A673 (cell line): ENCODE data around the gene NKX2-3. TPM values are rescaled to one million over a fixed set of nuclear protein-coding genes. Genes with fewer than 3 reads are reported as not detected.

Source experiments
- BruUV-seq: library from RNA; stranded (reverse); fragments of 400-500 nt; replicated peaks from 2 replicates; lab custom pipeline; 2021; lab: Mats Ljungman, UMichigan
- CTCF ChIA-PET: fragments of 300-600 bp; sonication (Branson Sonifier 250); formaldehyde crosslinking; loops from one replicate; lab custom pipeline; 2022; ENCODE audit warnings: antibody characterized with exemption; lab: Charles Lee
- POLR2A ChIA-PET: fragments of 300-600 bp; sonication (Branson Sonifier 250); formaldehyde crosslinking; loops from one replicate; lab custom pipeline; 2022; ENCODE audit warnings: antibody characterized with exemption; ENCODE audit not compliant: low non-redundant PET; lab: Charles Lee
- DNase-seq: peaks from one replicate; pipeline ENCODE4 v3.0.0-alpha.2; 2015; ENCODE audit warnings: low spot score
- H3K27ac ChIP-seq: fragments of 200-600 bp; sonication (generic); 2 replicates; pipeline ENCODE4 v1.5.1; 2016; ENCODE audit warnings: mixed run types, low read depth, mild to moderate bottlenecking, mixed read lengths, antibody characterized with exemption, low read length; ENCODE audit not compliant: poor library complexity, severe bottlenecking
- H3K27me3 ChIP-seq: fragments of 200-600 bp; sonication (generic); replicated peaks from 2 replicates; pipeline ENCODE4 v1.6.1; 2017; ENCODE audit warnings: mixed run types, low read depth, mild to moderate bottlenecking, mixed read lengths, antibody characterized with exemption, low read length; ENCODE audit not compliant: insufficient read depth, poor library complexity
- H3K36me3 ChIP-seq: fragments of 200-600 bp; sonication (generic); 2 replicates; pipeline ENCODE4 v1.6.1; 2016; ENCODE audit warnings: mixed run types, mild to moderate bottlenecking, mixed read lengths, antibody characterized with exemption, low read length; ENCODE audit not compliant: insufficient read depth, poor library complexity, severe bottlenecking
- H3K4me1 ChIP-seq: fragments of 200-600 bp; sonication (generic); 2 replicates; pipeline ENCODE4 v1.6.1; 2017; ENCODE audit warnings: mixed run types, mild to moderate bottlenecking, mixed read lengths, antibody characterized with exemption, low read length; ENCODE audit not compliant: insufficient read depth, poor library complexity, severe bottlenecking
- H3K4me3 ChIP-seq: fragments of 200-600 bp; sonication (generic); 2 replicates; pipeline ENCODE4 v1.5.1; 2016; ENCODE audit warnings: low read depth, mixed run types, mild to moderate bottlenecking, mixed read lengths, low read length; ENCODE audit not compliant: poor library complexity, severe bottlenecking
- H3K9me3 ChIP-seq: fragments of 200-600 bp; sonication (generic); 2 replicates; pipeline ENCODE4 v1.6.1; 2016; ENCODE audit warnings: mixed run types, low read depth, mild to moderate bottlenecking, mixed read lengths, antibody characterized with exemption, low read length; ENCODE audit not compliant: poor library complexity, severe bottlenecking
- EZH2 ChIP-seq: fragments of 200-600 bp; sonication (generic); IDR thresholded peaks from 2 replicates; pipeline ENCODE4 v1.6.1; 2017; ENCODE audit warnings: borderline replicate concordance, low read depth, mild to moderate bottlenecking, mixed read lengths, antibody characterized with exemption, low read length; ENCODE audit not compliant: poor library complexity, severe bottlenecking
- intact Hi-C: fragments of 100-400 bp; cut with micrococcal nuclease; formaldehyde crosslinking; loops from one replicate; pipeline ENCODE4 v1.10.0; 2022; ENCODE audit not compliant: unreplicated experiment
- total RNA-seq: library from RNA; stranded (reverse); gene quantifications from 2 replicates; pipeline ENCODE4 v1.2.3, GENCODE V29; 2021
- TF ChIP-seq, protein P1 (sequence below): fragments of 300-800, 200-600 bp; sonication (generic); conservative IDR thresholded peaks from 2 replicates; pipeline ENCODE4 v1.5.1; 2017; ENCODE audit warnings: low read depth, mild to moderate bottlenecking, antibody characterized with exemption, low read length, moderate library complexity, mixed read lengths

NKX2-3 gene
- total RNA-seq, 1 experiment from 2014 or later, result not detected

- TF ChIP-seq, protein P1, sequence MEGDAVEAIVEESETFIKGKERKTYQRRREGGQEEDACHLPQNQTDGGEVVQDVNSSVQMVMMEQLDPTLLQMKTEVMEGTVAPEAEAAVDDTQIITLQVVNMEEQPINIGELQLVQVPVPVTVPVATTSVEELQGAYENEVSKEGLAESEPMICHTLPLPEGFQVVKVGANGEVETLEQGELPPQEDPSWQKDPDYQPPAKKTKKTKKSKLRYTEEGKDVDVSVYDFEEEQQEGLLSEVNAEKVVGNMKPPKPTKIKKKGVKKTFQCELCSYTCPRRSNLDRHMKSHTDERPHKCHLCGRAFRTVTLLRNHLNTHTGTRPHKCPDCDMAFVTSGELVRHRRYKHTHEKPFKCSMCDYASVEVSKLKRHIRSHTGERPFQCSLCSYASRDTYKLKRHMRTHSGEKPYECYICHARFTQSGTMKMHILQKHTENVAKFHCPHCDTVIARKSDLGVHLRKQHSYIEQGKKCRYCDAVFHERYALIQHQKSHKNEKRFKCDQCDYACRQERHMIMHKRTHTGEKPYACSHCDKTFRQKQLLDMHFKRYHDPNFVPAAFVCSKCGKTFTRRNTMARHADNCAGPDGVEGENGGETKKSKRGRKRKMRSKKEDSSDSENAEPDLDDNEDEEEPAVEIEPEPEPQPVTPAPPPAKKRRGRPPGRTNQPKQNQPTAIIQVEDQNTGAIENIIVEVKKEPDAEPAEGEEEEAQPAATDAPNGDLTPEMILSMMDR, result no peak
- TF ChIP-seq EZH2, result no peak
- H3K4me1 ChIP-seq, result peaks cover 8% of the 10 kb centered on the region
- POLR2A ChIA-PET, result no interaction called here
- no peak overlapping the region for H3K27ac ChIP-seq
- no TSS peak for BruUV-seq
- no peaks in the 10 kb centered on the region for H3K9me3 ChIP-seq
- peak overlapping the region; percentile 37 for H3K4me3 ChIP-seq
- H3K27me3 ChIP-seq, result peaks cover 96% of the 10 kb centered on the region
- H3K36me3 ChIP-seq, result no peaks in the 10 kb centered on the region
- CTCF ChIA-PET, result no interaction called here
- intact Hi-C loops, result no loop called here
- no peak for DNase-seq
Measured at GRCh38 chr10:99533496-99534449, 1.0 kb downstream of the NKX2-3 start.

- H3K27me3 ChIP-seq, result peaks cover 96% of the 10 kb centered on the region
- DNase-seq, result no peak
- H3K27ac ChIP-seq, result no peak overlapping the region
- TF ChIP-seq, protein P1, result no peak
- peak; percentile 61 for TF ChIP-seq EZH2
- BruUV-seq, result no TSS peak
- intact Hi-C loops, result no loop called here
- H3K4me3 ChIP-seq, result no peak overlapping the region
- ChIA-PET POLR2A (interaction anchor here (0.6 kb wide), 1 partner anchor 109 kb away, joined by 4 read pairs; no protein-coding TSS in a partner anchor), CTCF (no interaction called here)
- no peaks in the 10 kb centered on the region for H3K36me3 ChIP-seq
- H3K4me1 ChIP-seq, result peaks cover 8% of the 10 kb centered on the region
- H3K9me3 ChIP-seq, result no peaks in the 10 kb centered on the region
Measured at GRCh38 chr10:99534450-99534938, 1.8 kb downstream of the NKX2-3 start.

DNA sequence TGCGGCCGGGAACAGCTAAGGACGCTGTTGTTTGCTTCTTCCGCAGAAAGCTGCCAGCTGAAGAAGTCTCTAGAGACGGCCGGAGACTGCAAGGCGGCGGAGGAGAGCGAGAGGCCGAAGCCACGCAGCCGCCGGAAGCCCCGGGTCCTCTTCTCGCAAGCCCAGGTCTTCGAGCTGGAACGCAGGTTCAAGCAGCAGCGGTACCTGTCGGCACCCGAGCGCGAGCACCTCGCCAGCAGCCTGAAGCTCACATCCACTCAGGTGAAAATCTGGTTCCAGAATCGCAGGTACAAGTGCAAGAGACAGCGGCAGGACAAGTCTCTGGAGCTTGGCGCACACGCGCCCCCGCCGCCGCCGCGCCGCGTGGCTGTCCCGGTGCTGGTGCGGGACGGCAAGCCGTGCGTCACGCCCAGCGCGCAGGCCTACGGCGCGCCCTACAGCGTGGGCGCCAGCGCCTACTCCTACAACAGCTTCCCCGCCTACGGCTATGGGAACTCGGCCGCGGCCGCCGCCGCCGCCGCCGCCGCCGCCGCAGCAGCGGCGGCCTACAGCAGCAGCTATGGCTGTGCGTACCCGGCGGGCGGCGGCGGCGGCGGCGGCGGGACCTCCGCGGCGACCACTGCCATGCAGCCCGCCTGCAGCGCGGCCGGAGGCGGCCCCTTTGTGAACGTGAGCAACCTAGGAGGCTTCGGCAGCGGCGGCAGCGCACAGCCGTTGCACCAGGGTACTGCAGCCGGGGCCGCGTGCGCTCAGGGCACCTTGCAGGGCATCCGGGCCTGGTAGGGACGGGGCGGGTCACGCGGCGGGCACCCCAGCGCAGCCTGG lies 2.4 kb downstream of the NKX2-3 start:
- ChIA-PET POLR2A (interaction anchor here (0.6 kb wide), 1 partner anchor 109 kb away, joined by 4 read pairs; no protein-coding TSS in a partner anchor), CTCF (interaction anchor here (0.7 kb wide), 1 partner anchor 24 kb away, joined by 3 read pairs; no protein-coding TSS in a partner anchor)
- Histone ChIP-seq H3K27me3 (peaks cover 96% of the 10 kb centered on the region), H3K9me3 (no peaks in the 10 kb centered on the region), H3K27ac (no peak overlapping the region), H3K4me1 (peaks cover 8% of the 10 kb centered on the region), H3K4me3 (peak overlapping the region; percentile 8), H3K36me3 (no peaks in the 10 kb centered on the region)
- TF ChIP-seq EZH2, result no peak
- TF ChIP-seq, protein P1, result no peak
- DNase-seq, result peak; percentile 64
- intact Hi-C loops, result no loop called here
- no TSS peak for BruUV-seq
